Suprapubic skin (tissue), 4 donors: Measurements from ENCODE around the gene POLR3F.

Experiments
- CTCF ChIP-seq, 2 donors: fragments of 200-600 bp in 1 of 2; fragments of 450-650 bp in 1 of 2; sonication (generic) in 1 of 2; IDR thresholded peaks; one replicate each; pipeline ENCODE4 v1.5.1; 2016 to 2019; ENCODE audit warnings: antibody characterized with exemption in 2 of 2, mild to moderate bottlenecking in 1 of 2, moderate library complexity in 1 of 2
- POLR2A ChIP-seq, 2 donors: fragments of 450-650 bp; IDR thresholded peaks; one replicate each; pipeline ENCODE4 v1.6.1; 2017; ENCODE audit warnings: antibody characterized with exemption in 2 of 2, mild to moderate bottlenecking in 2 of 2, moderate library complexity in 2 of 2
- POLR2AphosphoS5 ChIP-seq, 3 donors: sonication (generic); formaldehyde crosslinking; IDR thresholded peaks; one replicate each; pipeline ENCODE4 v1.6.1; 2017; ENCODE audit warnings: antibody characterized with exemption in 3 of 3

DNA sequence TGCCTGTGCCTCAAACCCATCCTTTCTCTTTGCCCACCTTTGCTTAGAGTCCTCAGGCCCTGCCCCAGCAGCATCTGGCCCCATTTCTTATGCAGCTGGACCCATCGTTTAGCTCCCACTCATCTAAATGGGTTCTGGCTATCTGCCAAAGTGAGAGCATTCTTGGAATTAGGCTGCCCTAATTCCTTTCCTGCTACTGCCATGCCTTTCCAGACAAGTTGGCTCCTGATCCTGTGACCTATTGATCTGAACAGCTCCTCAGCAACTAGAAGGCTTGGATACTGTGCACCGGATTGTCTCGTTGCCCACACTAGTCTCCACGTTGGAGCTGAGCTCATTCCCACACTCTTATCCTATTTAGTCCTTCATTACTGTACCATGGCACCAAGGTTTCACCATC lies 23.3 kb upstream of the POLR3F start:
- TF ChIP-seq POLR2AphosphoS5 (IDR thresholded peaks at IDR 0.05) (no peak), POLR2A (IDR thresholded peaks at IDR 0.05) (no peak), CTCF (IDR thresholded peaks at IDR 0.05) (no peak)
